PC-3 (cell line): ENCODE results near the gene PRR14.

Experiments used
- CTCF ChIP-seq: fragments of 300-600 bp; sonication (generic); conservative IDR thresholded peaks from 2 replicates; pipeline ENCODE4 v1.5.1; 2017; ENCODE audit warnings: antibody characterized with exemption, low read depth, mild to moderate bottlenecking, low read length
- EZH2 ChIP-seq: fragments of 300-600 bp; sonication (generic); IDR thresholded peaks from one replicate; pipeline ENCODE4 v1.6.1; 2017; ENCODE audit warnings: antibody characterized with exemption, mild to moderate bottlenecking, low read length; ENCODE audit not compliant: unreplicated experiment
- EZH2phosphoT487 ChIP-seq: fragments of 300-600 bp; sonication (generic); IDR thresholded peaks from 2 replicates; pipeline ENCODE4 v1.6.1; 2018; ENCODE audit warnings: mild to moderate bottlenecking, antibody characterized with exemption, low read length, borderline replicate concordance

DNA sequence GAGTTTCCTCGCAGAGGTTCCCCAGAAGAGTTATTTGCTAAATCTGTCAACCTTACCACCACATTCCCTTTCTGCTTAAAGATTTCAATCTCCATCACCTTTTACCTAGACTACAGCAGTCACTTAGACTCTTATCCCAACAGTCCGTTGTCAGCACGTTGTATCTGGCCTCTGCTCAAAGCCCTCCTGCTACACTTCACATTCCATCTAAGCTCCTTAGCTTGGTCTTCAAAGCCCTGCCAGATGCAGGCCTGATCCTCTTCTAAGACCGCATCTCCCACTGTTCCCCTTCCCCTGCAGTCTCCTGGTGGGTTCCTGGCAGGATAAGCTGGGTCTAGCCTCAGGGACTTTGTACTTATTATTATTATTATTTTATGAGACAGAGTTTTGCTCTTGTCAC is 37.9 kb downstream of the PRR14 start:
- TF ChIP-seq CTCF (no peak), EZH2 (no peak), EZH2phosphoT487 (no peak)
